ENCODE data around the gene DET1. TPM values are rescaled to one million over a fixed set of nuclear protein-coding genes. Genes with fewer than 3 reads are reported as not detected.
A peak's percentile ranks its signal among the peaks of the same experiment; 100 is the strongest.
"Not testable (repeated sequence)": the region's sequence is repeated elsewhere in the genome, so short reads cannot be mapped to it uniquely, and the experiment has no call there.

Gene DET1
- total RNA-seq, 4 donors from 2014 or later: 4.1 to 8.4 (median 6.4) TPM

DNA sequence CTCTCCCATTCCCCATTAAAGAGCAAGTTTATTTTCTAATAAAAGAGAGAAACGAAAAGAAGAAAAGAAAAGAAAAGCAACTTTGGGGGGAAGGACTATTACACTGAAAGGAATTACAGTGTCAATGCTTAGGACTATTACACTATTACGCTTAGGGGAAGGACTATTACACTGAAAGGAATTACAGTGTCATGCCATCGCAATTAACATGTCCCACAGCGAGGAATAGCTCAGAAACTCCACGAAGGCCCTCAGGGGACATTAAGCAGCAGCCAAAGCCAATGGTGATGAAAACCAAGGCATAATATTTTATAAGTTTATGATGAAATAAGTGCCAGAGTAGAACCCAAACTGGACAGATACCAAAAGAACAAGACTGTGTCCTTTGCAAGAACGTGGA lies 22.1 kb upstream of the DET1 start:
- DNase-seq (no peak), ATAC-seq (no peak)
- Histone ChIP-seq H3K4me1 (peaks cover 6% of the 10 kb centered on the region in 2 donors), H3K36me3 (no peaks in the 10 kb centered on the region), H3K27ac (no peak overlapping the region), H3K9me3 (no peaks in the 10 kb centered on the region), H3K4me3 (no peak overlapping the region), H3K27me3 (no peaks in the 10 kb centered on the region)
- in situ Hi-C loops (cut with MboI; ENCODE audit: low sequenced_read_pairs in 4 of 4): no loop called here
- intact Hi-C loops (cut with DNase I; ENCODE audit: low total_unique reads): no loop called here
- TF ChIP-seq, protein P1, sequence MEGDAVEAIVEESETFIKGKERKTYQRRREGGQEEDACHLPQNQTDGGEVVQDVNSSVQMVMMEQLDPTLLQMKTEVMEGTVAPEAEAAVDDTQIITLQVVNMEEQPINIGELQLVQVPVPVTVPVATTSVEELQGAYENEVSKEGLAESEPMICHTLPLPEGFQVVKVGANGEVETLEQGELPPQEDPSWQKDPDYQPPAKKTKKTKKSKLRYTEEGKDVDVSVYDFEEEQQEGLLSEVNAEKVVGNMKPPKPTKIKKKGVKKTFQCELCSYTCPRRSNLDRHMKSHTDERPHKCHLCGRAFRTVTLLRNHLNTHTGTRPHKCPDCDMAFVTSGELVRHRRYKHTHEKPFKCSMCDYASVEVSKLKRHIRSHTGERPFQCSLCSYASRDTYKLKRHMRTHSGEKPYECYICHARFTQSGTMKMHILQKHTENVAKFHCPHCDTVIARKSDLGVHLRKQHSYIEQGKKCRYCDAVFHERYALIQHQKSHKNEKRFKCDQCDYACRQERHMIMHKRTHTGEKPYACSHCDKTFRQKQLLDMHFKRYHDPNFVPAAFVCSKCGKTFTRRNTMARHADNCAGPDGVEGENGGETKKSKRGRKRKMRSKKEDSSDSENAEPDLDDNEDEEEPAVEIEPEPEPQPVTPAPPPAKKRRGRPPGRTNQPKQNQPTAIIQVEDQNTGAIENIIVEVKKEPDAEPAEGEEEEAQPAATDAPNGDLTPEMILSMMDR (IDR thresholded peaks at IDR 0.05 in 4 of 5, conservative IDR thresholded peaks at IDR 0.05 in 1 of 5): no peak
- TF ChIP-seq POLR2A (IDR thresholded peaks at IDR 0.05): no peak

- Histone ChIP-seq H3K27ac (no peak overlapping the region), H3K27me3 (no peaks in the 10 kb centered on the region), H3K4me1 (no peaks in the 10 kb centered on the region), H3K9me3 (no peaks in the 10 kb centered on the region), H3K36me3 (no peaks in the 10 kb centered on the region), H3K4me3 (no peak overlapping the region)
- ATAC-seq: no peak
- in situ Hi-C loops (cut with MboI; ENCODE audit: low sequenced_read_pairs in 4 of 4) (no loop called here), intact Hi-C loops (cut with DNase I; ENCODE audit: low total_unique reads) (no loop called here)
- no peak for DNase-seq
- no peak for TF ChIP-seq POLR2A (IDR thresholded peaks at IDR 0.05)
- TF ChIP-seq, protein P1 (IDR thresholded peaks at IDR 0.05 in 4 of 5, conservative IDR thresholded peaks at IDR 0.05 in 1 of 5): no peak
These were observed 18.3 kb upstream of the DET1 start for GRCh38 chr15:88564741-88565140.

DNA sequence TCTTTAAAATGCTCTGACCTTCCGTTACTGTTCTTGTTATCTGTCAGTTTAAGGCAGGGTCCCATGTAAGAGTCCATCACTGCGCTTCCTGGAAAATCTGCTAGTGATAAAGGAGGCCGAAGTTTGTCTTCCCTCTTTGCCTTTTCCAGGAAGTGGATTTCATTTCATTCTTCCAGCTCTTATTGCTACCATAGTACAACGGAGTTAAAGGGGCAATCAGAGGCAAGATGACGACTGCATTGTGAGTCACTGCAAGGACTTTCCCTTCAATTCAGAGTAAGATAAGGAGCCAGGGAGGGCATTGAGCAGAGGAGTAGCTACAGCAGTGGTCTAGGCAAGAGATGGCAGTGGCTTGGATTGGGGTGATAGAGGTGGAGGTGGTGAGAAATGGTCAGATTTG lies 17.2 kb upstream of the DET1 start:
- TF ChIP-seq, protein P1 (IDR thresholded peaks at IDR 0.05 in 4 of 5, conservative IDR thresholded peaks at IDR 0.05 in 1 of 5): no peak
- TF ChIP-seq POLR2A (IDR thresholded peaks at IDR 0.05): no peak
- Histone ChIP-seq H3K4me1 (no peaks in the 10 kb centered on the region), H3K9me3 (no peaks in the 10 kb centered on the region), H3K36me3 (no peaks in the 10 kb centered on the region), H3K27me3 (no peaks in the 10 kb centered on the region), H3K4me3 (no peak overlapping the region), H3K27ac (no peak overlapping the region)
- in situ Hi-C loops (cut with MboI; ENCODE audit: low sequenced_read_pairs in 4 of 4): no loop called here
- no peak for ATAC-seq
- intact Hi-C loops (cut with DNase I; ENCODE audit: low total_unique reads): no loop called here
- DNase-seq: no peak

DNA sequence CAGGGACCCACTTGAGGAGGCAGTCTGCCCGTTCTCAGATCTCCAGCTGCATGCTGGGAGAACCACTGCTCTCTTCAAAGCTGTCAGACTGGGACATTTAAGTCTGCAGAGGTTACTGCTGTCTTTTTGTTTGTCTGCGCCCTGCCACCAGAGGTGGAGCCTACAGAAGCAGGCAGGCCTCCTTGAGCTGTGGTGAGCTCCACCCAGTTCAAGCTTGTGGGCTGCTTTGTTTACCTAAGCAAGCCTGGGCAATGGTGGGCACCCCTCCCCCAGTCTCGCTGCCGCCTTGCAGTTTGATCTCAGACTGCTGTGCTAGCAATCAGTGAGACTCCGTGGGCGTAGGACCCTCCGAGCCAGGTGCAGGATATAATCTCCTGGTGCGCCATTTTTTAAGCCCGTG lies 13.1 kb upstream of the DET1 start:
- intact Hi-C loops (cut with DNase I; ENCODE audit: low total_unique reads); DNase-seq; in situ Hi-C loops (cut with MboI; ENCODE audit: low sequenced_read_pairs in 4 of 4); H3K9me3 ChIP-seq; H3K27ac ChIP-seq; H3K4me1 ChIP-seq; ATAC-seq; H3K4me3 ChIP-seq; H3K36me3 ChIP-seq; H3K27me3 ChIP-seq: not testable (repeated sequence)

GRCh38 chr15:88558026-88558425 lies 11.5 kb upstream of the DET1 start:
- in situ Hi-C loops (cut with MboI; ENCODE audit: low sequenced_read_pairs in 4 of 4); H3K4me3 ChIP-seq; H3K27me3 ChIP-seq; DNase-seq; H3K9me3 ChIP-seq; H3K4me1 ChIP-seq; intact Hi-C loops (cut with DNase I; ENCODE audit: low total_unique reads); H3K27ac ChIP-seq; H3K36me3 ChIP-seq; ATAC-seq: not testable (repeated sequence)

- H3K36me3 ChIP-seq; H3K27ac ChIP-seq; ATAC-seq; DNase-seq; H3K4me3 ChIP-seq; in situ Hi-C loops (cut with MboI; ENCODE audit: low sequenced_read_pairs in 4 of 4); H3K9me3 ChIP-seq; H3K27me3 ChIP-seq: not testable (repeated sequence)
- H3K4me1 ChIP-seq: peaks cover 15 to 17% of the 10 kb centered on the region in 2 donors
- intact Hi-C loops (cut with DNase I; ENCODE audit: low total_unique reads): loop anchor here (5.0 kb wide), 1 partner anchor 64 kb away; no protein-coding TSS in a partner anchor
These were observed 1.5 kb upstream of the DET1 start for GRCh38 chr15:88548009-88548408.

DNA sequence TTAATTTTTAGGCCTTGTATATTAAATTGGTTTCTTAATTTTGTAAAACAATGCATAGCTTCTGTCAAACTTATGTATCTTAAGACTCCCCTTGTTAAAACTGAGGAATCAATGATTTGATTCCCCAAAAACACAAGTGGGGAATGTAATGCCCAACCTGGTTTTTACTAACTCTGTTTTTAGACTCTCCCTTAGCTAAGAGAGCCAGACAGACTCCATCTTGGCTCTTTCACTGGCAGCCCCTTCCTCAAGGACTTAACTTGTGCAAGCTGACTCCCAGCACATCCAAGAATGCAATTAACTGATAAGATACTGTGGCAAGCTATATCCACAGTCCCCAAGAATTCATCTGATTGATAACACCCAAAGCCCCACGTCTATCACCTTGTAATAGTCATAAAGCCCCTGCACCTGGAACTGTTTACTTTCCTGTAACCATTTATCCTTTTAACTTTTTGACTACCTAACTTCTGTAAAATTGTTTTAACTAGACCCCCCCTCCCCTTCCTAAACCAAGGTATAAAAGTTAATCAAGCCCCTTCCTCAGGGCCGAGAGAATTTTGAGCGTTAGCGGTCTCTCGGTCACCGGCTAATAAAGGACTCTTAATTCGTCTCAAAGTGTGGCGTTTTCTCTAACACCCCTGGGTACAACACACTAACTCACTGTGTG lies 768 bp downstream of the DET1 start:
- peaks cover 26 to 29% of the 10 kb centered on the region in 2 donors for H3K4me1 ChIP-seq
- H3K27me3 ChIP-seq; in situ Hi-C loops (cut with MboI; ENCODE audit: low sequenced_read_pairs in 4 of 4): not testable (repeated sequence)

More for the DNA sequence above, 768 bp downstream of the DET1 start:
- not testable (repeated sequence) for H3K9me3 ChIP-seq, DNase-seq, ATAC-seq, H3K36me3 ChIP-seq
- intact Hi-C loops (cut with DNase I; ENCODE audit: low total_unique reads): loop anchor here (2.0 to 5.0 kb wide), 2 partner anchors 67 to 79 kb away; partner anchors contain the start of genes MRPL46 and MRPS11
- Histone ChIP-seq H3K4me3 (peak overlapping the region; percentile 82 to 91 (median 88)), H3K27ac (peak overlapping the region; percentile 83 to 93 (median 86))

All from gastrocnemius medialis (tissue), 4 donors.